K562 (cell line): ENCODE measurements around the gene PSMC2. TPM values are rescaled to one million over a fixed set of nuclear protein-coding genes. Genes with fewer than 3 reads are reported as not detected.
A peak's percentile ranks its signal among the peaks of the same experiment; 100 is the strongest.

Experiments used
- ARID1B ChIP-seq: fragments of 450-650 bp; IDR thresholded peaks from 2 replicates; pipeline ENCODE4 v1.6.1; 2016; ENCODE audit warnings: antibody characterized with exemption, mild to moderate bottlenecking, inconsistent platforms
- ARID4B ChIP-seq: sonication (generic); formaldehyde crosslinking; IDR thresholded peaks from 2 replicates; pipeline ENCODE4 v1.8.0; 2022; ENCODE audit warnings: mild to moderate bottlenecking, missing genetic modification reagents
- FOXA3 ChIP-seq, 2 experiments: fragments of 450-650 bp in 1 of 2; sonication (generic) in 1 of 2; formaldehyde crosslinking; IDR thresholded peaks in 1 of 2; conservative IDR thresholded peaks in 1 of 2; 2 replicates each; pipeline versions ENCODE4 v1.4.0 to v1.8.0; 2020 to 2022; ENCODE audit warnings: mild to moderate bottlenecking in 2 of 2, missing genetic modification reagents in 1 of 2
- GABPB1 ChIP-seq: sonication (generic); formaldehyde crosslinking; IDR thresholded peaks from 2 replicates; pipeline ENCODE4 v1.8.0; 2022; ENCODE audit warnings: mild to moderate bottlenecking, missing genetic modification reagents
- KDM4B ChIP-seq, 2 experiments: fragments of 450-650 bp in 1 of 2; sonication (generic) in 1 of 2; IDR thresholded peaks; 2 replicates each; pipeline ENCODE4 v1.6.1; 2016 to 2017; ENCODE audit warnings: borderline replicate concordance in 2 of 2, antibody characterized with exemption in 1 of 2, low read depth in 1 of 2, mild to moderate bottlenecking in 1 of 2
- MYC ChIP-seq, 2 experiments: fragments of 250-450 bp in 1 of 2; sonication (Bioruptor Pico) in 1 of 2; IDR thresholded peaks; 2 replicates each; pipeline versions ENCODE4 v1.5.1 to v1.6.1; 2012 to 2021; ENCODE audit warnings: low read depth in 2 of 2, borderline replicate concordance in 1 of 2, improper control_type of control experiment in 1 of 2, low read length in 1 of 2, mild to moderate bottlenecking in 1 of 2, moderate library complexity in 1 of 2
- NFRKB ChIP-seq: fragments of 450-650 bp; IDR thresholded peaks from 2 replicates; pipeline ENCODE4 v1.6.1; 2016; ENCODE audit warnings: low read depth
- PHF21A ChIP-seq: fragments of 450-650 bp; IDR thresholded peaks from 2 replicates; pipeline ENCODE4 v1.6.1; 2017; ENCODE audit warnings: low read depth, borderline replicate concordance
- PHTF2 ChIP-seq: fragments of 250-450 bp; sonication (Bioruptor Pico); IDR thresholded peaks from 2 replicates; pipeline ENCODE4 v1.5.0; 2021; ENCODE audit warnings: mild to moderate bottlenecking
- RBM22 ChIP-seq: fragments of 200-400 bp; formaldehyde crosslinking; IDR thresholded peaks from 2 replicates; pipeline ENCODE4 v1.6.1; 2018; ENCODE audit warnings: low read length, low read depth; ENCODE audit not compliant: poor library complexity, severe bottlenecking
- SAFB ChIP-seq: fragments of 200-400 bp; formaldehyde crosslinking; IDR thresholded peaks from 2 replicates; pipeline ENCODE4 v1.6.1; 2017; ENCODE audit warnings: low read depth, low read length, borderline replicate concordance
- SFPQ ChIP-seq: fragments of 200-400 bp; formaldehyde crosslinking; IDR thresholded peaks from 2 replicates; pipeline ENCODE4 v1.6.1; 2017; ENCODE audit warnings: mild to moderate bottlenecking, low read depth, low read length, moderate library complexity
- SMAD1 ChIP-seq: fragments of 150-350 bp; IDR thresholded peaks from 2 replicates; pipeline ENCODE4 v1.6.1; 2014; ENCODE audit warnings: low read length, low read depth; ENCODE audit not compliant: partially characterized antibody
- TCFL5 ChIP-seq: fragments of 250-450 bp; sonication (Bioruptor Pico); conservative IDR thresholded peaks from 2 replicates; pipeline ENCODE4 v1.6.1; 2021; ENCODE audit warnings: mild to moderate bottlenecking, moderate library complexity, matching md5 sums
- ZBTB8A ChIP-seq: fragments of 450-650 bp; IDR thresholded peaks from 2 replicates; pipeline ENCODE4 v1.6.1; 2018; ENCODE audit warnings: mild to moderate bottlenecking, moderate library complexity; ENCODE audit not compliant: partially characterized antibody
- ZNF174 ChIP-seq: fragments of 250-450 bp; sonication (Bioruptor Pico); IDR thresholded peaks from 2 replicates; pipeline ENCODE4 v1.4.0; 2020; ENCODE audit warnings: mild to moderate bottlenecking
- ZNF280B ChIP-seq: fragments of 250-450 bp; sonication (Bioruptor Pico); IDR thresholded peaks from 2 replicates; pipeline ENCODE4 v1.5.1; 2021; ENCODE audit warnings: mild to moderate bottlenecking
- ZNF354B ChIP-seq: fragments of 250-450 bp; sonication (Bioruptor Pico); IDR thresholded peaks from 2 replicates; pipeline ENCODE4 v1.4.0; 2020
- ZNF431 ChIP-seq: sonication (generic); formaldehyde crosslinking; IDR thresholded peaks from 2 replicates; pipeline ENCODE4 v1.8.0; 2022; ENCODE audit warnings: mild to moderate bottlenecking, missing genetic modification reagents
- polyA plus RNA-seq, 8 experiments: library from polyadenylated mRNA; depleted of rRNA in 4 of 8; stranded (reverse) in 5 of 8; unstranded in 3 of 8; fragments of >200 nt; fragmentation: Nextera tagmentation in 2 of 8; fragmentation: Illumina TruSeq in 1 of 8; extraction: Ambion mirVana in 2 of 8; extraction: Trizol in 1 of 8; gene quantifications; 2 replicates each; pipeline versions ENCODE4 v1.2.1 to v1.2.3, GENCODE V29; 2011 to 2014; ENCODE audit warnings: inconsistent platforms in 1 of 8, missing spikeins in 1 of 8
- total RNA-seq, 7 experiments: library from RNA; depleted of rRNA in 6 of 7; stranded (reverse); fragments of >200 nt in 6 of 7; fragmentation: Illumina TruSeq in 2 of 7; extraction: Trizol in 2 of 7; gene quantifications; 2 replicates each; pipeline versions ENCODE4 v1.2.1 to v1.2.3, GENCODE V29; 2011 to 2021; ENCODE audit warnings: low replicate concordance in 1 of 7

PSMC2 gene
- total and polyA plus RNA-seq, 9 of the 15 experiments (the other 6 are each of a cell fraction or from before 2014, with no cell fraction given): 316 to 1,105 (median 511) TPM

- TF ChIP-seq ARID4B (CRISPR knock-in tag): peak; percentile 88
- no peak for TF ChIP-seq TCFL5
- no peak for TF ChIP-seq RBM22
- TF ChIP-seq ARID1B: no peak
- TF ChIP-seq PHF21A: 0 out of 2 replicates have a peak, but pooled peaks have one; percentile 29
- peak; percentile 77 for TF ChIP-seq MYC (IDR thresholded peaks at IDR 0.05; ENCODE audit: low read depth, low read length)
- TF ChIP-seq MYC (CRISPR knock-in tag; IDR thresholded peaks at IDR 0.05; ENCODE audit: borderline replicate concordance, low read depth): peak; percentile 65; the same call in 1 of the 2 replicates
- TF ChIP-seq SAFB: no peak
- TF ChIP-seq SMAD1: peak; percentile 39
- no peak for TF ChIP-seq ZNF354B (CRISPR knock-in tag)
- no peak for TF ChIP-seq ZNF280B
- TF ChIP-seq NFRKB: peak; percentile 84
- TF ChIP-seq PHTF2 (CRISPR knock-in tag): no peak
- TF ChIP-seq SFPQ: no peak
- no peak for TF ChIP-seq FOXA3 (CRISPR knock-in tag; conservative IDR thresholded peaks at IDR 0.05 in 1 of 2, IDR thresholded peaks at IDR 0.05 in 1 of 2)
- no peak for TF ChIP-seq ZNF431 (CRISPR knock-in tag)
- TF ChIP-seq ZBTB8A: no peak
- TF ChIP-seq GABPB1 (CRISPR knock-in tag): peak; percentile 98
- TF ChIP-seq KDM4B (IDR thresholded peaks at IDR 0.05; ENCODE audit: borderline replicate concordance in 2 of 2, low read depth in 1 of 2): peak in 1 of 2 experiments; percentile 76; a peak in 1 of 4 replicates
- peak; percentile 14; the same call in 1 of the 2 replicates for TF ChIP-seq ZNF174
Measured at GRCh38 chr7:103347507-103348267, at the start of gene PSMC2 (continued).
